NB4 (cell line): ENCODE results near the gene RPS18.

Source experiments
- DNase-seq: peaks from one replicate; pipeline ENCODE4 v3.0.0; 2010; ENCODE audit warnings: low read depth
- H3K4me3 ChIP-seq: one replicate; pipeline ENCODE4 v1.5.1; 2011; ENCODE audit warnings: mild to moderate bottlenecking, low read depth, low read length, moderate library complexity
- MYC ChIP-seq: IDR thresholded peaks from 2 replicates; pipeline ENCODE4 v1.6.1; 2011; ENCODE audit warnings: low read depth, low read length
- POLR2A ChIP-seq: IDR thresholded peaks from 2 replicates; pipeline ENCODE4 v1.6.1; 2011; ENCODE audit warnings: mild to moderate bottlenecking; ENCODE audit not compliant: insufficient read length; ENCODE audit errors: extremely low read depth
- TF ChIP-seq, protein P1 (sequence below): IDR thresholded peaks from one replicate; pipeline ENCODE4 v1.5.1; 2012; ENCODE audit warnings: low read depth, low read length
- TF ChIP-seq, protein P2 (sequence below): IDR thresholded peaks from 2 replicates; pipeline ENCODE4 v1.6.1; 2011; ENCODE audit warnings: low read depth, low read length

RPS18 gene

DNA sequence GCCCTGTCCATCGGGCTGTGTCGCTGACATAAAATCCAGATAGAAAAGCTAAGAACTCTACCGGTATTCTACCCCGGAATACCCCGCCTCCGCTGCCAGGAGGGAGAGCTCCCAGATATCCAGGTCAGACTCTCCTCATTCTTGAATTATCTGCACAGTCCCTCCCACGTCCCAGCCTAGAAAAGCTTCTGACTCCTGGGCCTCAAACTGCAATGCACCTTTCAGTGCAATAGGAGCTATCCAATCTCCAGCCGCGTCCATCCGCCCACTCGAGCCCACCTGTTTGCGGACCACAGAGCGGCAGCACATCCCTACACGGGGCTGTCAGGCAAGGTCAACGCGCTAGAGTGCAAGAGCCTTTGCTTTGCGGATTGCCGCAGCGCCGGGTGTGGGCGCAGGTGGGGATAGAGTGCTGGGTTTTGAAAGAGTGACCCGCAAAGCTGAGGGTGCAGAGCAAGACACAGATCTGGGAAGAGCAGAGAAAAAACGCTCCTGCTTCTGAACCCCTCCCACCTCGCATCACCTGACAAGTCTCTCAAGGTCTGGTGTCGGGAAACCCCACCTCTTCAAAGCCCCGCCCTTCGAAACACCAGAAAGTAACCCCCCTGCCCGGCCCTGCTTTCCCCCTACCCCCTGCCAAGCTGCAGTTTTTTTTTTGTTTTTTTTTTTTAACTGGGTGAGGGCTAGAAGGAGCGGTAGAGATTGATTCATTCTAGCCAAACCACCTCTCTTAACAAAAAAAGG, 40.7 kb downstream of the RPS18 start:
- TF ChIP-seq, protein P1, sequence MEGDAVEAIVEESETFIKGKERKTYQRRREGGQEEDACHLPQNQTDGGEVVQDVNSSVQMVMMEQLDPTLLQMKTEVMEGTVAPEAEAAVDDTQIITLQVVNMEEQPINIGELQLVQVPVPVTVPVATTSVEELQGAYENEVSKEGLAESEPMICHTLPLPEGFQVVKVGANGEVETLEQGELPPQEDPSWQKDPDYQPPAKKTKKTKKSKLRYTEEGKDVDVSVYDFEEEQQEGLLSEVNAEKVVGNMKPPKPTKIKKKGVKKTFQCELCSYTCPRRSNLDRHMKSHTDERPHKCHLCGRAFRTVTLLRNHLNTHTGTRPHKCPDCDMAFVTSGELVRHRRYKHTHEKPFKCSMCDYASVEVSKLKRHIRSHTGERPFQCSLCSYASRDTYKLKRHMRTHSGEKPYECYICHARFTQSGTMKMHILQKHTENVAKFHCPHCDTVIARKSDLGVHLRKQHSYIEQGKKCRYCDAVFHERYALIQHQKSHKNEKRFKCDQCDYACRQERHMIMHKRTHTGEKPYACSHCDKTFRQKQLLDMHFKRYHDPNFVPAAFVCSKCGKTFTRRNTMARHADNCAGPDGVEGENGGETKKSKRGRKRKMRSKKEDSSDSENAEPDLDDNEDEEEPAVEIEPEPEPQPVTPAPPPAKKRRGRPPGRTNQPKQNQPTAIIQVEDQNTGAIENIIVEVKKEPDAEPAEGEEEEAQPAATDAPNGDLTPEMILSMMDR, result no peak
- TF ChIP-seq POLR2A, result no peak
- peak overlapping the region; percentile 81 for H3K4me3 ChIP-seq
- DNase-seq, result peak; percentile 64

DNA sequence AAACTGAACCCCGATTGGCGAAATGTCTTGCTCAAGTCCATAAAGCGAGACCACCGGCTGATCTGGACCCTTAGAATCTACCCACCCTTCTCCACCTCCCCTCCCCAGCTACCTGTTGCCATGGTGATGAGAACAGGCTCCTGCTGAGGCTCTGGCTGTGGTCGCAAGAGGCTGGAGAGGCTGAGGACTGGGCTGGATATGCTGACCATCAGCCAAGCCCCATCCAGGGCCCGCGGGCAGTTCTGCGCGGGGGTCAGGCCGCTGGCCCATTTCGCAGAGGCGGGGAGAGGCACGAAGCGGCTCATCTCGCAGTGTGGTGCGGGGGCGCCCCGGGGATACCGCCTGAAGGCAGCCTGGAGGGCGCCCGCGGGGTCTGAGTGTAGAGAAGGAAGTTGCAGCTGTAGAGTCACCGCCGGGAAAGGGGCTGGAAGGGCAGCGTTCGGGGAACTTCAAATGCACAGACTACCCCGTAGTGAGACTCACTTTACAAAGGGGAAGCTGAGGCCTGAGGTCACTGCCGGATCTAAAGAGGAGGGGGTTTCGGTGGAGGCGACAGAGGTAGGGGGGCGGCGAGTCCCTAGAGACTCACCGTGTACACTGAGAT, 41.3 kb downstream of the RPS18 start:
- TF ChIP-seq, protein P2, sequence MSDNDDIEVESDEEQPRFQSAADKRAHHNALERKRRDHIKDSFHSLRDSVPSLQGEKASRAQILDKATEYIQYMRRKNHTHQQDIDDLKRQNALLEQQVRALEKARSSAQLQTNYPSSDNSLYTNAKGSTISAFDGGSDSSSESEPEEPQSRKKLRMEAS, result no peak
- TF ChIP-seq POLR2A (no peak), MYC (no peak)
- TF ChIP-seq, protein P1, result no peak
- H3K4me3 ChIP-seq, result peak overlapping the region; percentile 81
- peak; percentile 89 for DNase-seq

DNA sequence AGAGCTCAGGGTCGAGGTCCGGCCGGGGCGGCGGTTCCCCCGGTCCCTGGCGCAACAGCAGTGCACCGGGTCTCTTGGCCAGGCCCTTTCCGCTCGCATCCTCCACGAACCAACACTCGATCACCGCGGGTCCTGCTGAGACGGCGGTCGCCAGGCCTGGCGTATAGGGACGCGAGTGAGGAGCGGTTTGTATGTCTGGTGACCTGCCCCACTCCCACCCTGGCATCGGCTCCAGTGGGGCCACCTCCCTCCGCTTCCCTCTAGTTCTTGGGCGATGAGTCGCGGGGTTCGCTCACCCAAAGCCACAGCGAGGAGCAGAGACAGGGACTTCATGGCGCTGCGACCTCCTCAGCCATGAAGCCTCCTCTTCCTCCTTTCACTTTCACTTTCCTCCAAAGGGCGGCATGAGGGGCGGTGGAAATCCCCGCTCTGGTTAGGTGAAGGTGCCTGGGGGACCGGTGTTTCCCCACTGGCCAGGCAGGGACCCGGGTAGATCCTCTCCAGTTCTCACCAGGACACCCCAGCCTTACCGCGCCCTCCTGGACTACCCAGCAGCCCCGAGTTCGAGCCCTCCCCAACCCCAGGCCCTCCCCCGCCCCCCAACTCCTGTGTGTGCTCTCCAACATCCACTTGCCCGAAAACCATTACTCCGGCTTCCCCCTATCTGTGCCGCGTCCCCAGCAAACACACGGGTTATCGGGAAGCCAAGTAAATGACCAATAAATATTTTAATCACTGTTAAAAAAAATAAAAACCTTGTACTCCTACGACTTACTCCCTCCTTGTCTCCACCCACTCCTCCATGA, 42.0 kb downstream of the RPS18 start, which contains the start of gene TAPBP:
TAPBP (minus strand) TSS at position 370 of the 806 bp plus-strand sequence; CDS start at position 333, 37 bp downstream.
- TF ChIP-seq, protein P2, result peak; percentile 62
- TF ChIP-seq, protein P1, result no peak
- TF ChIP-seq POLR2A, result peak; percentile 52
- TF ChIP-seq MYC, result 0 out of 2 replicates have a peak, but pooled peaks have one; percentile 55
- DNase-seq, result peak; percentile 81

DNA sequence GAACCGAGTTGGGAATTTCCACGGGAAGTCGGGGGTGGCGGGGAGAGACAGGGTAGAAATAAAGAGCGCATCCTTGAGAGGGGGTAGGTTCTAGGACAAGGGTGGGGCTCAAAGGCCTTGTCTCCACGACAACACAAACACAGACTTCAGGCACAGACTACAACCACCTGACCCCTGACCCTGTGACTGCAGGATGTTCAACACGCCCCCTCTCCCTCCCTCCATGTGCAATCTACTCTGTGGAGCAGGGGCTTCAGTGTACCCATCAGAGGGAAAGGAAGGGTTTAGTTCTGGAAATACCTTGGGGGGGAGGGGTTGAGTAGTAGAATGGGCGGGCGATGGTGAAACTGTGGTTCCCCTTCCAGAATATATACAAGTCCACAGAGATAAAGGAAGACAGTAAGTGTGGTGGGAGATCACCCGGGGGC, 42.7 kb downstream of the RPS18 start:
- TF ChIP-seq MYC (peak; percentile 24; the same call in 1 of the 2 replicates), POLR2A (no peak)
- TF ChIP-seq, protein P2, result peak; percentile 74
- peak overlapping the region; percentile 81 for H3K4me3 ChIP-seq
- DNase-seq, result peak; percentile 71

More for the DNA sequence above, 42.0 kb downstream of the RPS18 start, which contains the start of gene TAPBP:
- peak within 1 kb of the TSS; percentile 81 for H3K4me3 ChIP-seq

DNA sequence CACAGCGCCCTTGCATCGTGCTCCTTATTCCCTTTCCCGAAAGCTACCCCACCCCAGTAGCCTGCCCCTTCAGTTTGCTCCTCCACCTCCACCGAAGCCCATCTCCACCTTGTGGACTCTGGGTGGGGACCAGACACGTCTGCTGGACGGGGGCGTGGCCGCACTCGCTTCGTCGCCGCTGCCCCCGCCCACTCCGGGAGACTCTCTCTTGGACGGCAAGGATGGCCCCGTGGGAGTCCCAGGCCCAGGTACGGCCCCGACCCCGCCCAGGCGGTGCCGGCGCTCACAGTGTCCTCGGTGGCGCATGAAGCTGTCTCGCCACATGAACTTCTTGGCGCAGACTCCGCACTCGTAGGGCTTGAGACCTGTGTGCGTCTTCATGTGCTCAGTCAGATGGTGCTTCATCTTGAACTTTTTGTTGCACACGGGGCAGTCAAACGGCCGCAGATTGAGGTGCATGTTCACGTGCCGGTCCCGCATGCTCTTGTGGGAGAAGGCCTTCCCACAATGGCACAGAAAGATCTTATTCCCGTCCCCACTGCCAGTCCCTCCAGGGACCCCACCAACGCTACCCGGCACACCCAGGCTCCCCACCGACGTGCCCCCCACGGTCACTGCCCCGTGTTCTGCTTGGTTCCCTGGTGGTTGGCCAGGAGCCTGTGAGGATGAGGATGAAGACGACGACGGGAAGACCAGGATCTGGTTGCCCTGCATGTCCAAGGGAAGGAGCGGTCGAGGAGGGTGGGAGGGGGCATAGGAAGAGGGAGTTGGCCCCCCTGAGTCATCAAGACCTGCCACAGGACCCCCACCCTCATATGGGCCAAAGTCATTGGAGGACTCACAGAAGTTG, 43.3 kb downstream of the RPS18 start:
- peak; percentile 11 for DNase-seq
- TF ChIP-seq POLR2A (no peak), MYC (no peak)
- TF ChIP-seq, protein P1, result no peak
- TF ChIP-seq, protein P2, result no peak
- H3K4me3 ChIP-seq, result no peak overlapping the region
